Cardiac muscle cell (in vitro differentiated cells and primary cell): ENCODE measurements around the gene PLXND1. TPM values are rescaled to one million over a fixed set of nuclear protein-coding genes. Genes with fewer than 3 reads are reported as not detected.
"Not testable (repeated sequence)": the region's sequence is repeated elsewhere in the genome, so short reads cannot be mapped to it uniquely, and the experiment has no call there.

Source experiments
- DNase-seq, 2 donors: peaks; one replicate each; pipeline versions ENCODE4 v3.0.0 to v3.0.0-alpha.2; 2010 to 2017; ENCODE audit warnings: low read depth in 1 of 2, low spot score in 1 of 2
- H3K27ac ChIP-seq: fragments of 200-600 bp; sonication (generic); 2 replicates; pipeline ENCODE4 v1.5.1; 2016
- H3K27me3 ChIP-seq: fragments of 200-600 bp; sonication (generic); 2 replicates; pipeline ENCODE4 v1.6.0; 2016; ENCODE audit warnings: control low read depth
- H3K36me3 ChIP-seq: fragments of 200-600 bp; sonication (generic); 2 replicates; pipeline ENCODE4 v1.5.1; 2016; ENCODE audit warnings: control low read depth
- H3K4me1 ChIP-seq: fragments of 200-600 bp; sonication (generic); 2 replicates; pipeline ENCODE4 v1.8.1; 2017; ENCODE audit warnings: low read depth, mild to moderate bottlenecking, mixed run types
- H3K4me3 ChIP-seq: fragments of 200-600 bp; sonication (generic); 2 replicates; pipeline ENCODE4 v1.5.1; 2016; ENCODE audit warnings: mild to moderate bottlenecking
- H3K9me3 ChIP-seq: fragments of 200-600 bp; sonication (generic); 2 replicates; pipeline ENCODE4 v1.5.1; 2017; ENCODE audit warnings: low read depth, mild to moderate bottlenecking, control low read depth
- polyA plus RNA-seq: library from polyadenylated mRNA; unstranded; fragments of >200 nt; fragmentation: Nextera tagmentation; extraction: Ambion mirVana; gene quantifications from 2 replicates; pipeline ENCODE4 v1.2.1, GENCODE V29; 2016
- total RNA-seq: library from RNA; depleted of rRNA; stranded (reverse); fragments of >200 nt; gene quantifications from 2 replicates; pipeline ENCODE4 v1.2.3, GENCODE V29; 2016
- TF ChIP-seq, protein P1 (sequence below): IDR thresholded peaks from 2 replicates; pipeline ENCODE4 v1.5.1; 2012; ENCODE audit warnings: low read depth, mild to moderate bottlenecking, low read length

Gene PLXND1
- total and polyA plus RNA-seq, 2 experiments from 2014 or later: 15.0 to 56.5 TPM

DNA sequence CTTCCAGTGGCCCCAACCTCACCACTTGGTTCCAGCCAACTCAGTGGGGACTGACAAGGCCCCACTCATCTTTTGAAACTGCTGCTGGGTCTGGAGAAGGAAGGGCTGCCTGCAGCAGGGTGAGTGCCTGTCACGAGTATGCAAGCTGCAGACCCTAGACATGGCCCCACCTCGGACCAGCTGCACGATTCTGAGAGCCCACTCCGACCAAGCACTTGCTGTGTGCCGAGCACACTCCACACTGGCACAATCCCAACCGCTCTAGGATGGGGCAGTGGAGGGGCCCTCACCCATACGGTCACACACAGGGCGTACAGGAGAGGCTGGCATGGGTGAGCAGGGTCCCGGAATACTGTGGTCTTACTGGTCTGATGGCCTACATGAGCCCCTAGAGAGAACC, 8.0 kb upstream of the PLXND1 start:
- Histone ChIP-seq H3K36me3 (no peaks in the 10 kb centered on the region), H3K4me1 (peaks cover 10% of the 10 kb centered on the region), H3K27ac (no peak overlapping the region), H3K27me3 (no peaks in the 10 kb centered on the region), H3K4me3 (no peak overlapping the region), H3K9me3 (no peaks in the 10 kb centered on the region)
- DNase-seq: no peak
- TF ChIP-seq, protein P1, sequence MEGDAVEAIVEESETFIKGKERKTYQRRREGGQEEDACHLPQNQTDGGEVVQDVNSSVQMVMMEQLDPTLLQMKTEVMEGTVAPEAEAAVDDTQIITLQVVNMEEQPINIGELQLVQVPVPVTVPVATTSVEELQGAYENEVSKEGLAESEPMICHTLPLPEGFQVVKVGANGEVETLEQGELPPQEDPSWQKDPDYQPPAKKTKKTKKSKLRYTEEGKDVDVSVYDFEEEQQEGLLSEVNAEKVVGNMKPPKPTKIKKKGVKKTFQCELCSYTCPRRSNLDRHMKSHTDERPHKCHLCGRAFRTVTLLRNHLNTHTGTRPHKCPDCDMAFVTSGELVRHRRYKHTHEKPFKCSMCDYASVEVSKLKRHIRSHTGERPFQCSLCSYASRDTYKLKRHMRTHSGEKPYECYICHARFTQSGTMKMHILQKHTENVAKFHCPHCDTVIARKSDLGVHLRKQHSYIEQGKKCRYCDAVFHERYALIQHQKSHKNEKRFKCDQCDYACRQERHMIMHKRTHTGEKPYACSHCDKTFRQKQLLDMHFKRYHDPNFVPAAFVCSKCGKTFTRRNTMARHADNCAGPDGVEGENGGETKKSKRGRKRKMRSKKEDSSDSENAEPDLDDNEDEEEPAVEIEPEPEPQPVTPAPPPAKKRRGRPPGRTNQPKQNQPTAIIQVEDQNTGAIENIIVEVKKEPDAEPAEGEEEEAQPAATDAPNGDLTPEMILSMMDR: no peak

DNA sequence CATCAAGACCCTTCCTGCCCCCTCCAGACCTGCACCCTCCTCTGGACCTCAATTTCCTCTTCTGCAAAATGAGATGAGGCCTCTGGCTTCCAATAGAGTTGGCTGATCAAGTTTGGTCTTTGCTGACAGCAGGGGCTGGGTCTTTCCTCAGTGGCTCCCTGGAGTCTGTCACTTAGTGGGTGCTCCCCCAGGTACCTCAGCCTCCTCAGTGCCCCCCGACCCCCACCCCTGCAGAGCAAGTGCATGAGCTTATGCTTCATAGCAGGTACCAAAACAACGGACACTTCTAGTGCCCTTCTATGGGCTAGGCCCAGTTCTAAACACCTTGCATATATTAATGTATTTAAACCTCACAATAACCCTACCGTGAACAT, 6.9 kb upstream of the PLXND1 start:
- TF ChIP-seq, protein P1: no peak
- Histone ChIP-seq H3K36me3 (no peaks in the 10 kb centered on the region), H3K4me1 (peaks cover 11% of the 10 kb centered on the region), H3K9me3 (no peaks in the 10 kb centered on the region), H3K27ac (no peak overlapping the region), H3K4me3 (no peak overlapping the region), H3K27me3 (no peaks in the 10 kb centered on the region)
- no peak for DNase-seq

DNA sequence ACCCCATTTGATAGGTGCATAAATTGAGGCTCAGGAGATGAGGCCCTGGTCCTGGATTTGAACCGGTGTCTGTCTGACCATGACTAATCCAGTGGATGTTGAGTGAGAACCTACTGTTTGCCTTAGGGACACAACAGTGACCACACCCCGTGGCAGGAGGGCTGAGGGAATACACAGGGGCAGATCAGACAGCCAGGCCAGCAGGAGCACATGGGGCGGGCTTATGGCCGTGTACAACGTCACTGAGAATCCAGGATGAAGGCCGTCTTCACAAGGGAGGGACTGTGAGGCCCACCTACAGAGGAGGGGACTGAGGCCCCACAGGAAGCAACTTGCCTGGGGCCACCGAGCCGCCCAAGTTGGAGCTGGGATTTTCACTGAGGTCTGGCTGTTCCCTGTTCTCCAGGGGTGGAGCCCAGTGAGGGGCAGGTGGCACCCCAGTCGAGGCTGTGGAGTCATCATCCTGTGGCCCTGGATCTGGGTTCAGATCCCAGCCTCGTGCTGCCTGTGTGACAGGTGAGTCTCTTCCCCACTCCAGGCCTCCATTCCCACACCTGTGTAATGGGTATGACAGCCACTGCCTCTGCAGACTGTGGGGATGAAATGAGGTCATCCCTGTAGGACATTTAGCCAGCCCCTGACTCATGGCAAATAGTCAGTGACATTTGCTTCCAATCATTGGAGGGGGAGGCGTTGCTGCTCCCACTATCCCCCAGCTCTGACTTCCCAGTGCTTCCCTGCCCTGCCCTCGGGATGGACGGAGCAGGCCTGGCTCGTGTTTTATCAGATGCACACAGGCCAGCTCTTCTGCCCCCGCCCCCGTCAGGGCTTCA, 6.3 kb upstream of the PLXND1 start:
- no peak for DNase-seq
- Histone ChIP-seq H3K4me3 (no peak overlapping the region), H3K9me3 (no peaks in the 10 kb centered on the region), H3K27ac (no peak overlapping the region), H3K36me3 (no peaks in the 10 kb centered on the region), H3K27me3 (peaks cover under 1% of the 10 kb centered on the region), H3K4me1 (peaks cover 11% of the 10 kb centered on the region)
- TF ChIP-seq, protein P1: no peak

DNA sequence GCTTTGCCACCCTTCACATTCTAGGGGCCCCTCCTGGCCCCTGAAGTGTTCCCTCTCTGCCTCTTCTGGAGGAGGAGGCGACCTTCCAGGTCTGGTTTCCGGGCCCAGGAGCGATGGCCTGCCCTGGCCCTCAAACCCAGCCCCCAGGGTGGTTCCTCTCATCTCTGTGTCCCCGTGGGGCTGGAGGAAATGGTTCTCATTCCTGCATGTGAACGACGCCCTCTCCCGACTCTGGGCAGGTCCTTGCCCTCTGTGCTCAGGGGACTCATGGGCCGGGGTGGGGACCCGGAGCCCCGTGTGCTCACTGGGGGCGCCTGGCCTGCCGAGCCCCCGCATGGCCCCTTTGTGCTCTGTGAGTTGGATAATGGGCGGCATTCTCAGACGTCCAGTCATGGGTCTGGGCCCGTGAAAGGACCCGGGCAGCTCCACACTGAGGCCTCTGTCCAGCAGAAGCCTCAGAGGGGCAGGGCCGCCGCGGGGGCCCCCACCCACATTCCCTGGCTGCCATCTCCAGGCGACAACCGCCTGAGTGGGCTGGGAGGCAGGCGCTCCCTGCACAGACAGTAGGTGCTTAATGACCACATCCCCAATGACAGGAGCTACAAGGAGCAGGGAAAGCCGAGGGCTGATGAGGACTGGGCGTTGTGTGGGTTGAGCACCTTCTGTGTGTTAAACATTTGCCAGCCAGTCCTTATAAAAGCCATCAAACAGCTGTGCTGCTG, 5.5 kb upstream of the PLXND1 start:
- H3K27ac ChIP-seq: no peak overlapping the region
- H3K4me1 ChIP-seq: peaks cover 11% of the 10 kb centered on the region

DNA sequence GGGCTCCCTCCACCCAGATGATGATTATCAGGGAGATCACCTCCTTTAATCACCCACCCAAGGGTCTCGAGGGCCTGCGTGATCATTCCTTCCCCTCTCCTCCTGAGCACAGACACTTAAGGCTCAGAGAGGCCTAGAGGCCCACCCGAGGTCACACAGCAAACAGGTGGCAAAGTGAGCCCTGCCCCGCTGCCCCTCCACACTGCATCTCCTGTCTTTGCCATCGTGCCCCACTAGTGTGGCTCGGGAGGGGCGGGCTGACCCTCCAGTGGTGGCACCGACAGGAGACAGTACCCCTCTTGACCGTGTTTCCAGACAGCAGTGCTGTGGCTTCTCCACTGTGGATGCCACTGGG, 4.9 kb upstream of the PLXND1 start:
- no peak overlapping the region for H3K4me3 ChIP-seq
- TF ChIP-seq, protein P1: no peak
- H3K36me3 ChIP-seq: no peaks in the 10 kb centered on the region
- H3K27ac ChIP-seq: no peak overlapping the region
- H3K9me3 ChIP-seq: no peaks in the 10 kb centered on the region
- DNase-seq: no peak
- H3K27me3 ChIP-seq: peaks cover 6% of the 10 kb centered on the region
- peaks cover 11% of the 10 kb centered on the region for H3K4me1 ChIP-seq

More for the DNA sequence above, 5.5 kb upstream of the PLXND1 start:
- TF ChIP-seq, protein P1: no peak
- peaks cover 6% of the 10 kb centered on the region for H3K27me3 ChIP-seq
- DNase-seq: peak in 1 of 2 donors; percentile 53
- H3K36me3 ChIP-seq: no peaks in the 10 kb centered on the region
- no peak overlapping the region for H3K4me3 ChIP-seq
- no peaks in the 10 kb centered on the region for H3K9me3 ChIP-seq

DNA sequence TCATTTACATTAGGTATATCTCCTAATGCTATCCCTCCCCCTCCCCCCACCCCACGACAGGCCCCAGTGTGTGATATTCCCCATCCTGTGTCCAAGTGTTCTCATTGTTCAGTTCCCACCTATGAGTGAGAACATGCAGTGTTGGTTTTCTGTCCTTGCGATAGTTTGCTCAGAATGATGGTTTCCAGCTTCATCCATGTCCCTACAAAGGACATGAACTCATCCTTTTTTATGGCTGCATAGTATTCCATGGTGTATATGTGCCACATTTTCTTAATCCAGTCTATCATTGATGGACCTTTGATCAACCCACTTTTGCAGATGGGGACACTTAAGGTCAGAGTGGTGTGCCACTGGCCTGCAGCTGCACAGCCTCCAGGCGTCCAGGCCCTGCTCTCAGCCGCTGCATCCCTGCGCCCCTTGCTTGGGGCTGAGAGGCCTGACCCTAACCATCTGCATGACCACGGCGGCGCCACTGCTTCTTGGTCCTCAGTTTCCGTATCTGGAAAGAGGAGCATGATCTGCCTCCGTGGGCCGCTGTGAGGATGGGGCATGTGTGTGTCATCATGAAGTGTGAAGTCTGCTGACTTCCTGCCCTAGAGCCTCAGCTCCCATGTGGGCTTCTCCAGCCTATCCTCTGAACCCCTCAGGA, 4.4 kb upstream of the PLXND1 start:
- H3K4me3 ChIP-seq, H3K9me3 ChIP-seq, DNase-seq, H3K36me3 ChIP-seq, H3K27ac ChIP-seq: not testable (repeated sequence)
- H3K4me1 ChIP-seq: peaks cover 11% of the 10 kb centered on the region
- peaks cover 10% of the 10 kb centered on the region for H3K27me3 ChIP-seq
